Liver (tissue), 9 donors: ENCODE measurements around the gene EHBP1. TPM values are rescaled to one million over a fixed set of nuclear protein-coding genes. Genes with fewer than 3 reads are reported as not detected.

Experiments
- DNase-seq: peaks from one replicate; pipeline ENCODE4 v3.0.0-alpha.2; 2017; ENCODE audit warnings: low spot score
- H3K27ac ChIP-seq, 2 donors: one replicate each; pipeline ENCODE4 v1.7.0; 2013; ENCODE audit warnings: inconsistent platforms in 2 of 2, low read length in 2 of 2, control low read depth in 1 of 2, low read depth in 1 of 2, mild to moderate bottlenecking in 1 of 2
- H3K27me3 ChIP-seq, 4 donors: one replicate each; pipeline versions ENCODE4 v1.6.1 to v1.7.0; 2013; ENCODE audit warnings: low read length in 3 of 4, inconsistent platforms in 1 of 4, mild to moderate bottlenecking in 1 of 4, moderate library complexity in 1 of 4; ENCODE audit not compliant: control insufficient read depth in 4 of 4, insufficient read depth in 4 of 4
- H3K36me3 ChIP-seq, 4 donors: one replicate each; pipeline versions ENCODE4 v1.6.1 to v1.7.0; 2013; ENCODE audit warnings: low read length in 3 of 4, mild to moderate bottlenecking in 3 of 4, low read depth in 1 of 4, moderate library complexity in 1 of 4; ENCODE audit not compliant: control insufficient read depth in 4 of 4, insufficient read depth in 3 of 4
- H3K4me1 ChIP-seq, 4 donors: one replicate each; pipeline versions ENCODE4 v1.6.1 to v1.7.0; 2013; ENCODE audit warnings: low read length in 3 of 4, mild to moderate bottlenecking in 3 of 4, moderate library complexity in 1 of 4; ENCODE audit not compliant: control insufficient read depth in 4 of 4, insufficient read depth in 4 of 4
- H3K4me3 ChIP-seq, 3 donors: one replicate each; pipeline versions ENCODE4 v1.6.1 to v1.7.0; 2013; ENCODE audit warnings: low read length in 3 of 3, control low read depth in 1 of 3, low read depth in 1 of 3, mild to moderate bottlenecking in 1 of 3
- H3K9ac ChIP-seq, 2 donors: one replicate each; pipeline ENCODE4 v1.7.0; 2013; ENCODE audit warnings: low read length in 2 of 2, mild to moderate bottlenecking in 2 of 2, moderate library complexity in 2 of 2, control low read depth in 1 of 2, low read depth in 1 of 2
- H3K9me3 ChIP-seq, 4 donors: one replicate each; pipeline versions ENCODE4 v1.6.1 to v1.7.0; 2013; ENCODE audit warnings: low read length in 3 of 4; ENCODE audit not compliant: control insufficient read depth in 4 of 4
- ATF3 ChIP-seq: IDR thresholded peaks from 2 replicates; pipeline ENCODE4 v1.6.1; 2016; ENCODE audit warnings: antibody characterized with exemption
- CTCF ChIP-seq: fragments of 150-350 bp; IDR thresholded peaks from 2 replicates; pipeline ENCODE4 v1.5.1; 2017; ENCODE audit warnings: improper control_type of control experiment, low read depth, low read length; ENCODE audit not compliant: missing input control
- EGR1 ChIP-seq, 2 donors: IDR thresholded peaks; 2 replicates each; pipeline ENCODE4 v1.6.1; 2016 to 2018; ENCODE audit warnings: antibody characterized with exemption in 2 of 2, low read depth in 2 of 2
- FOXA1 ChIP-seq: IDR thresholded peaks from 2 replicates; pipeline ENCODE4 v1.6.1; 2016; ENCODE audit warnings: antibody characterized with exemption
- FOXA2 ChIP-seq: IDR thresholded peaks from 2 replicates; pipeline ENCODE4 v1.6.1; 2016; ENCODE audit warnings: antibody characterized with exemption
- GABPA ChIP-seq, 2 donors: IDR thresholded peaks in 1 of 2; conservative IDR thresholded peaks in 1 of 2; 2 replicates each; pipeline ENCODE4 v1.6.1; 2016; ENCODE audit warnings: antibody characterized with exemption in 2 of 2, mild to moderate bottlenecking in 1 of 2, moderate library complexity in 1 of 2
- HNF4A ChIP-seq, 2 donors: conservative IDR thresholded peaks; 2 replicates each; pipeline ENCODE4 v1.6.1; 2016; ENCODE audit warnings: antibody characterized with exemption in 2 of 2, mild to moderate bottlenecking in 2 of 2
- HNF4G ChIP-seq: IDR thresholded peaks from 2 replicates; pipeline ENCODE4 v1.6.1; 2016; ENCODE audit warnings: antibody characterized with exemption
- JUND ChIP-seq, 2 donors: IDR thresholded peaks; 2 replicates each; pipeline ENCODE4 v1.6.1; 2016; ENCODE audit warnings: antibody characterized with exemption in 2 of 2
- NR2F2 ChIP-seq: IDR thresholded peaks from 2 replicates; pipeline ENCODE4 v1.6.1; 2016; ENCODE audit warnings: antibody characterized with exemption
- RAD21 ChIP-seq, 2 donors: IDR thresholded peaks; 2 replicates each; pipeline ENCODE4 v1.6.1; 2016; ENCODE audit warnings: antibody characterized with exemption in 2 of 2, mild to moderate bottlenecking in 2 of 2
- REST ChIP-seq: IDR thresholded peaks from 2 replicates; pipeline ENCODE4 v1.6.1; 2016; ENCODE audit warnings: antibody characterized with exemption, mild to moderate bottlenecking
- RXRA ChIP-seq, 2 donors: IDR thresholded peaks; 2 replicates each; pipeline ENCODE4 v1.6.1; 2017 to 2018; ENCODE audit warnings: antibody characterized with exemption in 2 of 2, mild to moderate bottlenecking in 1 of 2
- SP1 ChIP-seq: IDR thresholded peaks from 2 replicates; pipeline ENCODE4 v1.6.1; 2018; ENCODE audit warnings: antibody characterized with exemption, mild to moderate bottlenecking
- TAF1 ChIP-seq: conservative IDR thresholded peaks from 2 replicates; pipeline ENCODE4 v1.6.1; 2016; ENCODE audit warnings: antibody characterized with exemption, mild to moderate bottlenecking
- YY1 ChIP-seq: IDR thresholded peaks from 2 replicates; pipeline ENCODE4 v1.6.1; 2016; ENCODE audit warnings: antibody characterized with exemption, mild to moderate bottlenecking
- ZBTB33 ChIP-seq: IDR thresholded peaks from 2 replicates; pipeline ENCODE4 v1.6.1; 2016; ENCODE audit warnings: antibody characterized with exemption
- WGBS: extraction: QIAGEN DNeasy Blood & Tissue Kit; methylation state at CpG from one replicate; pipeline ENCODE4 v1.1.7; 2013; 5-methylcytosine and 5-hydroxymethylcytosine counted together
- polyA plus RNA-seq, 2 donors: library from polyadenylated mRNA; stranded (reverse) in 1 of 2; unstranded in 1 of 2; fragments of 200-250 nt in 1 of 2; fragments of >200 nt in 1 of 2; fragmentation: Nextera tagmentation in 1 of 2; extraction: Ambion mirVana in 1 of 2; gene quantifications; one replicate each; pipeline versions ENCODE4 v1.2.1 to v1.2.3, GENCODE V29; 2013 to 2015
- total RNA-seq, 2 donors: library from RNA; depleted of rRNA; stranded (reverse); fragments of >200 nt; gene quantifications; one replicate each; pipeline ENCODE4 v1.2.3, GENCODE V29; 2014
- TF ChIP-seq, protein P1 (sequence below): IDR thresholded peaks from 2 replicates; pipeline ENCODE4 v1.6.1; 2016; ENCODE audit warnings: antibody characterized with exemption
- donor health status: healthy.
- donor health status: healthy.
- donor health status: healthy.
- donor health status: healthy.
- donor health status: healthy.

EHBP1 gene
- total and polyA plus RNA-seq, 4 donors = 16.6 to 85.8 (median 24.4) TPM

GRCh38 chr2:62713837-62714236 lies 8.3 kb downstream of the EHBP1 start:
- Histone ChIP-seq H3K4me1 (peaks cover 8 to 43% (median 25%) of the 10 kb centered on the region in 4 donors), H3K9ac (no peak overlapping the region), H3K4me3 (no peak overlapping the region), H3K27ac (no peak overlapping the region), H3K9me3 (no peaks in the 10 kb centered on the region), H3K36me3 (peaks cover 0 to 8% (median 5%) of the 10 kb centered on the region in 4 donors), H3K27me3 (no peaks in the 10 kb centered on the region)
- TF ChIP-seq GABPA (IDR thresholded peaks at IDR 0.05 in 1 of 2, conservative IDR thresholded peaks at IDR 0.05 in 1 of 2) (no peak), RAD21 (IDR thresholded peaks at IDR 0.05) (no peak), HNF4A (conservative IDR thresholded peaks at IDR 0.05) (no peak), SP1 (no peak), ATF3 (no peak), RXRA (IDR thresholded peaks at IDR 0.05) (no peak), YY1 (no peak), ZBTB33 (no peak), JUND (IDR thresholded peaks at IDR 0.05) (no peak), REST (no peak), FOXA2 (no peak), HNF4G (no peak), CTCF (no peak), EGR1 (IDR thresholded peaks at IDR 0.05; ENCODE audit: low read depth in 2 of 2) (no peak), FOXA1 (no peak), TAF1 (no peak)
- TF ChIP-seq, protein P1, sequence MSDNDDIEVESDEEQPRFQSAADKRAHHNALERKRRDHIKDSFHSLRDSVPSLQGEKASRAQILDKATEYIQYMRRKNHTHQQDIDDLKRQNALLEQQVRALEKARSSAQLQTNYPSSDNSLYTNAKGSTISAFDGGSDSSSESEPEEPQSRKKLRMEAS = no peak
- no peak for DNase-seq

- WGBS = 78% methylated on average over 4 of the region's 4 CpGs
- no peaks in the 10 kb centered on the region for H3K9me3 ChIP-seq
- H3K9ac ChIP-seq = no peak overlapping the region
- DNase-seq = no peak
- H3K36me3 ChIP-seq = peaks cover 0 to 8% (median 4%) of the 10 kb centered on the region in 4 donors
- H3K27ac ChIP-seq = no peak overlapping the region
- peaks cover 6 to 22% (median 7%) of the 10 kb centered on the region in 4 donors for H3K4me1 ChIP-seq
- H3K27me3 ChIP-seq = no peaks in the 10 kb centered on the region
- no peak overlapping the region for H3K4me3 ChIP-seq
- TF ChIP-seq REST (no peak), NR2F2 (no peak), GABPA (IDR thresholded peaks at IDR 0.05 in 1 of 2, conservative IDR thresholded peaks at IDR 0.05 in 1 of 2) (no peak), YY1 (no peak), RAD21 (IDR thresholded peaks at IDR 0.05) (no peak), JUND (IDR thresholded peaks at IDR 0.05) (no peak), FOXA1 (no peak), RXRA (IDR thresholded peaks at IDR 0.05) (no peak), ATF3 (no peak), HNF4A (conservative IDR thresholded peaks at IDR 0.05) (no peak), EGR1 (IDR thresholded peaks at IDR 0.05; ENCODE audit: low read depth in 2 of 2) (no peak), FOXA2 (no peak), TAF1 (no peak)
- TF ChIP-seq, protein P1 = no peak
Observed at GRCh38 chr2:62716768-62717167, 11.3 kb downstream of the EHBP1 start.
